Left ventricle myocardium inferior (tissue), 1 donor: ENCODE measurements around the gene DPP6. TPM values are rescaled to one million over a fixed set of nuclear protein-coding genes. Genes with fewer than 3 reads are reported as not detected.

Experiments used
- DNase-seq: peaks from one replicate; pipeline ENCODE4 v3.0.0-alpha.2; 2020
- H3K27ac ChIP-seq: fragments of 200-600 bp; replicated peaks from 2 replicates; pipeline ENCODE4 v1.8.0; 2021
- H3K27me3 ChIP-seq: fragments of 200-600 bp; 2 replicates; pipeline ENCODE4 v1.8.0; 2021; ENCODE audit warnings: low read depth
- H3K36me3 ChIP-seq: fragments of 200-600 bp; 2 replicates; pipeline ENCODE4 v1.8.0; 2021
- H3K4me1 ChIP-seq: fragments of 200-600 bp; 2 replicates; pipeline ENCODE4 v1.8.0; 2021
- H3K4me3 ChIP-seq: fragments of 200-600 bp; 2 replicates; pipeline ENCODE4 v1.8.0; 2021; ENCODE audit warnings: mild to moderate bottlenecking, moderate library complexity
- H3K9me3 ChIP-seq: fragments of 200-600 bp; replicated peaks from 2 replicates; pipeline ENCODE4 v1.8.0; 2021
- intact Hi-C: fragments of 100-400 bp; cut with micrococcal nuclease; formaldehyde crosslinking; loops from one replicate; pipeline ENCODE4 v1.11.0; 2022
- total RNA-seq: library from RNA; stranded (reverse); fragmentation: NEBNext Ultra II Directional; extraction: Animal tissue kit (Norgen Biotek cat#: 25700); gene quantifications from one replicate; pipeline ENCODE4 v1.2.1, GENCODE V29; 2021
- TF ChIP-seq, protein P1 (sequence below): fragments of 200-600 bp; IDR thresholded peaks from 2 replicates; pipeline ENCODE4 v1.8.0; 2021; ENCODE audit warnings: antibody characterized with exemption, mild to moderate bottlenecking, borderline replicate concordance
- donor health status: DM: no; HTN: yes; CAD: no; lungs with severe emphysema.

The DPP6 gene
- total RNA-seq, 1 donor from 2014 or later: 0.25 TPM

GRCh38 chr7:154412105-154412504 lies 359.9 kb downstream of the DPP6 start:
- Histone ChIP-seq H3K27me3 (no peaks in the 10 kb centered on the region), H3K27ac (no peak overlapping the region), H3K9me3 (no peaks in the 10 kb centered on the region), H3K36me3 (no peaks in the 10 kb centered on the region), H3K4me1 (no peaks in the 10 kb centered on the region), H3K4me3 (no peak overlapping the region)
- intact Hi-C loops: no loop called here
- DNase-seq: no peak
- TF ChIP-seq, protein P1, sequence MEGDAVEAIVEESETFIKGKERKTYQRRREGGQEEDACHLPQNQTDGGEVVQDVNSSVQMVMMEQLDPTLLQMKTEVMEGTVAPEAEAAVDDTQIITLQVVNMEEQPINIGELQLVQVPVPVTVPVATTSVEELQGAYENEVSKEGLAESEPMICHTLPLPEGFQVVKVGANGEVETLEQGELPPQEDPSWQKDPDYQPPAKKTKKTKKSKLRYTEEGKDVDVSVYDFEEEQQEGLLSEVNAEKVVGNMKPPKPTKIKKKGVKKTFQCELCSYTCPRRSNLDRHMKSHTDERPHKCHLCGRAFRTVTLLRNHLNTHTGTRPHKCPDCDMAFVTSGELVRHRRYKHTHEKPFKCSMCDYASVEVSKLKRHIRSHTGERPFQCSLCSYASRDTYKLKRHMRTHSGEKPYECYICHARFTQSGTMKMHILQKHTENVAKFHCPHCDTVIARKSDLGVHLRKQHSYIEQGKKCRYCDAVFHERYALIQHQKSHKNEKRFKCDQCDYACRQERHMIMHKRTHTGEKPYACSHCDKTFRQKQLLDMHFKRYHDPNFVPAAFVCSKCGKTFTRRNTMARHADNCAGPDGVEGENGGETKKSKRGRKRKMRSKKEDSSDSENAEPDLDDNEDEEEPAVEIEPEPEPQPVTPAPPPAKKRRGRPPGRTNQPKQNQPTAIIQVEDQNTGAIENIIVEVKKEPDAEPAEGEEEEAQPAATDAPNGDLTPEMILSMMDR: no peak

DNA sequence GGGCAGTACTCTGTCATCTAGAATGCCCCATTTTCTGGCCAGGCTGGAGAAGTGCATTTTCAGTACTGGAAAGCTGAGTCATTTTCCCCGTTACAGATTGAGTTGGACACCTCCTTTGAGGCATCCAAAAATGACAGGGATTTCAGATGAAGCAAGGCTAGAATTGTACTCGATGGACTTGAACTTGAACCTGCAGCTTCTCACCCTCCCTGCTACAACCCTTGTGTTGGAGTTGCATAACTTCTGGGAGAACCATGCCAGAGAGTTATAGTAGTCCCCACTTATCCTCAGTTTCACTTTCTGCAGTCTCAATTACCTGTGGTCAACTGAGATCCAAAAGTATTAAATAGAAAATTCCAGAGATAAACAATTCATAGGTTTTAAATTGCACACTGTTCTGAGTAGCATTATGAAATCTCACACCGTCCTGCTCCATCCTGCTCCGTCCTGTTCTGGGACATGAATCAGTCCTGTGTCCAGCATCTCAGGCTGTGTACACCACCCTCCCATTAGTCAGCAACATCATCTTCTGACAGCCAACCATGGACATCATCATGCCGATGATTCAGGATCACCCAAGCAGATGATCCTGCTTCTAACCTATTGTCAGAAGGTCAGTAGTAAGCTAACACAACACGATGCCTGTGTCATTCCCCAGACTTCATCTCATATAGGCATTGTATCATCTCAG lies 363.7 kb downstream of the DPP6 start:
- no peak for DNase-seq
- Histone ChIP-seq H3K4me3 (no peak overlapping the region), H3K4me1 (no peaks in the 10 kb centered on the region), H3K27ac (no peak overlapping the region), H3K9me3 (no peaks in the 10 kb centered on the region), H3K27me3 (no peaks in the 10 kb centered on the region), H3K36me3 (no peaks in the 10 kb centered on the region)
- TF ChIP-seq, protein P1: no peak
- intact Hi-C loops: no loop called here

- DNase-seq: no peak
Measured at GRCh38 chr7:154416714-154417113, 364.5 kb downstream of the DPP6 start.

DNA sequence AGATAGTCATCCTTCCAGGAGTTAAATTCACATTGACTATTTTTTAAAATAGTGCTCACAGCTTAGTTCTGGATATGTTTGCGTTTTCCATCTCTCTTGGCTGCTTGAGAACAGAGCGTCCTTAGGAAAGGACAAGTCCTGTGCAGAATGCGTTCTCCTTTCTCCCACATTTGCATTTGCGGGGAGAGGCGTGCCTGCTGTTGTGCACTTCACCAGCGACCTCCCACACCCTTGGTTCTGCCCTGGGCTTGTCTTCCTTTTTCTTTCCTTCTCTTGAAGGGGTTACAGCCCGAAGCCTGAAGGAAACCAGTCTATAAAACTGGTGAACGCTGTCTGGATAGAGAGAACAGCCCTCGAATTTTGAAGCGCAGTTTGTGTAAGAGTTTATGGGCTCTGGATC lies 367.1 kb downstream of the DPP6 start:
- H3K4me1 ChIP-seq: no peaks in the 10 kb centered on the region
- no peaks in the 10 kb centered on the region for H3K36me3 ChIP-seq
- intact Hi-C loops: no loop called here
- DNase-seq: no peak
- H3K4me3 ChIP-seq: no peak overlapping the region
- no peaks in the 10 kb centered on the region for H3K9me3 ChIP-seq
- TF ChIP-seq, protein P1: no peak
- no peaks in the 10 kb centered on the region for H3K27me3 ChIP-seq
- H3K27ac ChIP-seq: no peak overlapping the region

More at GRCh38 chr7:154416714-154417113, 364.5 kb downstream of the DPP6 start:
- intact Hi-C loops: no loop called here
- no peak overlapping the region for H3K4me3 ChIP-seq
- TF ChIP-seq, protein P1: no peak
- no peaks in the 10 kb centered on the region for H3K4me1 ChIP-seq
- H3K27me3 ChIP-seq: no peaks in the 10 kb centered on the region
- H3K36me3 ChIP-seq: no peaks in the 10 kb centered on the region
- no peaks in the 10 kb centered on the region for H3K9me3 ChIP-seq
- no peak overlapping the region for H3K27ac ChIP-seq

GRCh38 chr7:154423231-154423630 lies 371.0 kb downstream of the DPP6 start:
- H3K9me3 ChIP-seq: no peaks in the 10 kb centered on the region
- TF ChIP-seq, protein P1: no peak
- no peaks in the 10 kb centered on the region for H3K36me3 ChIP-seq
- no peak for DNase-seq
- H3K27me3 ChIP-seq: no peaks in the 10 kb centered on the region
- no peak overlapping the region for H3K27ac ChIP-seq
- no peak overlapping the region for H3K4me3 ChIP-seq
- intact Hi-C loops: no loop called here
- H3K4me1 ChIP-seq: no peaks in the 10 kb centered on the region
